GM18870 (cell line): ENCODE measurements around the gene SKAP2.

Source experiments
- ATAC-seq: cut with Tn5 transposase; IDR thresholded peaks from one replicate; pipeline ENCODE4 v1.9.1; 2021; ENCODE audit warnings: moderate library complexity; ENCODE audit not compliant: unreplicated experiment

Gene SKAP2

GRCh38 chr7:26779978-26780595 is 84.3 kb downstream of the SKAP2 start:
- no peak for ATAC-seq

GRCh38 chr7:26777385-26777784 is 87.0 kb downstream of the SKAP2 start:
- no peak for ATAC-seq

- no peak for ATAC-seq
These were observed 103.9 kb downstream of the SKAP2 start for GRCh38 chr7:26760501-26760900.

GRCh38 chr7:26759108-26759507 is 105.3 kb downstream of the SKAP2 start:
- ATAC-seq, result no peak

GRCh38 chr7:26743205-26743604 is 121.2 kb downstream of the SKAP2 start:
- no peak for ATAC-seq

- ATAC-seq, result no peak
These were observed 128.3 kb downstream of the SKAP2 start for GRCh38 chr7:26735976-26736600.

GRCh38 chr7:26729150-26729775 is 135.1 kb downstream of the SKAP2 start:
- no peak for ATAC-seq

GRCh38 chr7:26726051-26726450 is 138.3 kb downstream of the SKAP2 start:
- ATAC-seq, result no peak

- no peak for ATAC-seq
These were observed 139.6 kb downstream of the SKAP2 start for GRCh38 chr7:26724795-26725194.

GRCh38 chr7:26723129-26723528 is 141.3 kb downstream of the SKAP2 start:
- no peak for ATAC-seq

GRCh38 chr7:26721450-26721849 is 142.9 kb downstream of the SKAP2 start:
- ATAC-seq, result no peak

GRCh38 chr7:26718063-26718462 is 146.3 kb downstream of the SKAP2 start:
- ATAC-seq, result no peak

- no peak for ATAC-seq
These were observed 150.0 kb downstream of the SKAP2 start for GRCh38 chr7:26714438-26714837.

- no peak for ATAC-seq
These were observed 150.4 kb downstream of the SKAP2 start for GRCh38 chr7:26714006-26714405.

- no peak for ATAC-seq
These were observed 155.0 kb downstream of the SKAP2 start for GRCh38 chr7:26709210-26709990.

- ATAC-seq, result no peak
These were observed 158.8 kb downstream of the SKAP2 start for GRCh38 chr7:26705567-26705966.

GRCh38 chr7:26704786-26705185 is 159.6 kb downstream of the SKAP2 start:
- no peak for ATAC-seq

- no peak for ATAC-seq
These were observed 160.4 kb downstream of the SKAP2 start for GRCh38 chr7:26704036-26704435.

GRCh38 chr7:26700893-26701292 is 163.5 kb downstream of the SKAP2 start:
- ATAC-seq, result no peak

- no peak for ATAC-seq
These were observed 164.0 kb downstream of the SKAP2 start for GRCh38 chr7:26700386-26700785.

GRCh38 chr7:26699766-26700165 is 164.6 kb downstream of the SKAP2 start:
- ATAC-seq, result no peak

- ATAC-seq, result no peak
These were observed 165.6 kb downstream of the SKAP2 start for GRCh38 chr7:26698806-26699205.
